ENCODE results near the gene ENDOU.
A peak's percentile ranks its signal among the peaks of the same experiment; 100 is the strongest.
"Not testable (repeated sequence)": the region's sequence is repeated elsewhere in the genome, so short reads cannot be mapped to it uniquely, and the experiment has no call there.

The ENDOU gene

DNA sequence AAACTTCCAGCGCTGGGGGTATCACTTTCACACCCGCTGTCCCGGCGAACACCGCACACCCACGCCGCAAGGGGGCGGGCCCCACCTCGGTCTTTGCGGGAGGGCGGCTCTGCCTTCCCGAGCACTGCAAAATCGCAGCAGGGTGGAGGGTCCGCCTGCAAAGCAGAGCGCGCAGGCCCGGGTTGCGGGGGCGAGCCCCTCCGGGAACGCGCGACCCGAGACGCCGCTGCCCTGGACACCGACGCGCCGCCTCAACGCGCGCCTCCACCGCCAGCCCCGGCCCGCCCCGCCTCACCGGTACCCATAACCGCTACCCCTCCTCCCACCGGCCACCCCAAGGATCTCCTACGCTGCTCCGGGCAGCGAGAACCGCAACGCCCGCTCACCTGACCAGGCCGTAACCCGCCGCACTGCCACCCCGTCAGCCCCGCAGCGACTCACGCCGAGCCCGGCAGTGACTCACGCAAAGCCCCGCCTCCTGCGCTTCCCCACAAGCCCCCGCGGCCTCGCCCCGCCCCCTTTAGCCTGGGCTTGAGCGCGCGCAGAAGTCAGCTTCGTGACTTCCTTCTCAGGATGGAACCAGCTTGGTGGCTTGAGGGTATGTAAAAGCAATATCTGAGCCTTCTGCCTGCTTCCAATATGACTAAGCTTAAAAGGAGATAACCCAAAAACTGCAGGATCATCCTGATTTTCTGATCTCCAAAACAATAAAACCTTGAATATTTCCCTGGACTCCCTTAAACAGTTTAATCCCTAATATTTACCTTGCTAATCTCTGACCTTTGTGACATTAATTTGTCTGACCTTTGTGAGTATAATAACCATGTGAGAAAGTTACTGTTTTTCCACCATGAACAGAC lies 19.5 kb downstream of the ENDOU start, which contains the start of gene RPAP3:
Gene RPAP3 (minus strand): TSS at position 465 of the 860 bp plus-strand sequence. CDS start 3,190 bp downstream, outside the sequence.
- TF ChIP-seq JUND (IDR thresholded peaks at IDR 0.05; ENCODE audit: low read depth): no peak
- in situ Hi-C loops (cut with HindIII; ENCODE audit: low pct_unique_long_range_greater_than_20kb, low sequenced_read_pairs): no loop called here
- peak; percentile 92 to 98 for DNase-seq (ENCODE audit: low read depth in 1 of 2, low spot score in 1 of 2)

DNA sequence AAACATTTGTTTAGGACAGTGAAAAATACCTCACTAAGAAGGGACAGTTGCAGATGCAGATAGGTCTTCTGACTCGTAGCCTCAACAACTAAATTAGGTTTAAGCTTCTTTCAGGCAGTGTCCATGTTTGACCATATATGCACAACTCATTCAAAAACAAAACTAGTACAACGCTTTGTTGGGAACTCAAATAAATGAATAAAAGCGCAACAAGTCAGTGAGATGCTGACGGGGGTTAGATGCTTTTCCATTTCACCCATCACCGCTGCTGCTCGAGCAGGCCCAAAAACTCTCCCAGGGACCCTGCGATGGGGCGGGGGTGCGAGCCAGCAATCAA lies 20.1 kb downstream of the ENDOU start:
- TF ChIP-seq JUND (IDR thresholded peaks at IDR 0.05; ENCODE audit: low read depth): no peak
- in situ Hi-C loops (cut with HindIII; ENCODE audit: low pct_unique_long_range_greater_than_20kb, low sequenced_read_pairs): no loop called here
- DNase-seq (ENCODE audit: low read depth in 1 of 2, low spot score in 1 of 2): peak in 1 of 2 experiments; percentile 7

DNA sequence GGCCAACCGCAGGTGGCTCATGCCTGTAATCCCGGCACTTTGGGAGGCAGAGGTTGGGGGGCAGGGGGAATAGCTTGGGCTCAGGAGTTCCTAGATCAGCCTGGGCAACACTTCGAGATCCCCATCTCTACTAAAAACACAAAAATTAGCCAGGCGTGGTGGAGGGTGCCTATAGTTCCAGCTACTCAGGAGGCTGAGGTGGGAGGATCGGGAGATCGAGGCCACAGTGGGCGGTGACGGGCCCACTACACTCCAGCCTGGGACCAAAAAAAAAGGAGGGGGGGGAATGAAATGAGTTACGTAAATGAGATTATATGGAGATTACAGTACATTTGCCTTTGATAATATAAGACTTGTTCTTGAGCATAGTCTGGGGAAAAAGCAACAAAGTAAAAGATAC lies 20.6 kb downstream of the ENDOU start:
- in situ Hi-C loops (cut with HindIII; ENCODE audit: low pct_unique_long_range_greater_than_20kb, low sequenced_read_pairs): no loop called here
- TF ChIP-seq JUND (IDR thresholded peaks at IDR 0.05; ENCODE audit: low read depth): no peak
- DNase-seq (ENCODE audit: low read depth in 1 of 2, low spot score in 1 of 2): no peak

DNA sequence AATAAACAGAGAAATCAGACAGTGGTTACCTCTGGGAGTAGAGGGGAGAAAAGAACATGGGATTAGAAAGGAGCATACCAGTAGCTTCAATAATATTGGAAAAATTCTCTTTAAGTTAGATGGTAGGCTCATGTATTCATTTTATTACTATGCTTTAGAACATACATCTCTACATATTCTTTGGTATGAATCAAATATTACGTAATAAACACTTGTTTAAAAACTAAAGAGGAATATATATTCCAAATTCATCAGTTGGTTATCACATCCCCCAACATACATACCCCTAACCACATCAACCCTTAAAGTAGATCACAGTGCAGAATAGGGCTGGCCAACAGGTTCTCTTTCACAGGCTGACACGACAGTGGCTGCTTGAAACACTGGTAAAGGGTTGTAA lies 25.0 kb downstream of the ENDOU start:
- TF ChIP-seq JUND (IDR thresholded peaks at IDR 0.05; ENCODE audit: low read depth): no peak
- in situ Hi-C loops (cut with HindIII; ENCODE audit: low pct_unique_long_range_greater_than_20kb, low sequenced_read_pairs): no loop called here
- no peak for DNase-seq (ENCODE audit: low read depth in 1 of 2, low spot score in 1 of 2)

DNA sequence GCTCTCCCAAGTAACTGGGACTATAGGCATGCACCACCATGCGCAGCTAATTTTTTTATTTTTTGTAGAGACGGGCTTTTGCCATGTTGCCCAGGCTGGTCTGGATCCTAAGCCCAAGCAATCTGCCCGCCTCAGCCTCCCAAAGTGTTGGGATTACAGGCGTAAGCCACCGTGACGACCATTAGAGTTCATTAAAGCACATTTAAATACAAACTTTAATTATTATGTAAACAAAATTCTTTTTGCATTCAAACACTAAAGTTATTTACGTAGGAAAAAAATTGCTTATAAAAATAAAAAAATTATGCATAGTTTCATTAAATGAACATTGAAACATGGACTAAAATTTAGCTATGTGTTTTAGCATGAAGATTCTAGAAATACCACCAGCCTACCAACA lies 26.7 kb downstream of the ENDOU start:
- DNase-seq (ENCODE audit: low read depth in 1 of 2, low spot score in 1 of 2): no peak
- TF ChIP-seq JUND (IDR thresholded peaks at IDR 0.05; ENCODE audit: low read depth): no peak
- in situ Hi-C loops (cut with HindIII; ENCODE audit: low pct_unique_long_range_greater_than_20kb, low sequenced_read_pairs): no loop called here

DNA sequence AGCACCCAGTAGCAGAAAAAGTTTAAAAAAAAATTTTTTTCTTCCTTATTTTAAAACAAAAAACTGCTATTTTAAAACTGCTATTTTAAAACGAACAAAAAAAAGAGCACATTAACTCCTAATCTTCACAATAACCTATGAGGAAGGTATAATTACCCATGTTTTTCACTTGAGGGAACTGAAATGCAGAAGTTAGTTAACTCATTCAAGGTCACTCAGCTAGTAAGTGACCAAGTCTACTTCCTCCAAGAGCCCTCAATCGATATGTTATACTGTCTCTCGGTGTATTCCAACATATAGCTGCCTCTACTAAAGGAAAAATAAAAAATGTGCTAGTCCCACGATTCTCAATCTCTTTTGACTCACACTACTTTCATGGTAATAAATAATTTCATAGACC lies 27.2 kb downstream of the ENDOU start:
- in situ Hi-C loops (cut with HindIII; ENCODE audit: low pct_unique_long_range_greater_than_20kb, low sequenced_read_pairs): no loop called here
- TF ChIP-seq JUND (IDR thresholded peaks at IDR 0.05; ENCODE audit: low read depth): no peak
- DNase-seq (ENCODE audit: low read depth in 1 of 2, low spot score in 1 of 2): no peak

DNA sequence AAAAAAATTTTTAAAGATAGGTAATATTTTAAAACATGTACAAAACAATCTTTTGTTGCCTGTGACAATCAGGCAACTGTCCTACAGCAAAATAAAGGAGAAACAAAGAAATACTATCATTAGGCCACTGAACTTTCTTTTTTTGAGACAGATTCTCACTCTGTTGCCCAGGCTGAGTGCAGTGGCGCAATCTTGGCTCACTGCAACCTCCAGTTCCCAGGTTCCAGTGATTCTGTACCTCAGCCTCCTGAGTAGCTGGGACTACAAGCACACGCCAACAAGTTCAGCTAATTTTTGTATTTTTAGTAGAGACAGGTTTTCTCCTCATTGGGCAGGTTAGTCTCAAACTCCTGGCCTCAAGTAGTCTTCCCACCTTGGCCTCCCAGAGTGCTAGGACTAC lies 36.1 kb downstream of the ENDOU start:
- no peak for DNase-seq (ENCODE audit: low read depth in 1 of 2, low spot score in 1 of 2)
- TF ChIP-seq JUND (IDR thresholded peaks at IDR 0.05; ENCODE audit: low read depth): no peak
- in situ Hi-C loops (cut with HindIII; ENCODE audit: low pct_unique_long_range_greater_than_20kb, low sequenced_read_pairs): no loop called here

DNA sequence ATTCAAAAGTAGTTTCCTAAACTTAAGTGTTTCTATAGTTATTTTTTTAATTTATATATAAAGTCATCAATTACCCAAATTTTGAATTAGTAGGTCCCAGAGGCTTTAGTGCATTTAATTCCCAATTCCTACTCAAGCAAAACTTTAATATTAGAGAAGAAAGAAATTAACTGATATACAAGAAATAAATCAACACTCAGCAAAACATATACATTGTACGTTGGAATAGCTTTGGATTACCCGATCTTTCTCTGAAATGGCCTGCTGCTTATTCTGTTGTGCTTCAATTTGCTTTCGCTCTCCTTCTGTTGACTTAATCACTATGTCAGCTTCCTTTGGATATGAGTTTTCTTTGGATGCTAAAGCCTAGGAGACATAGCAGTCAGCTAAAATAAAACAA lies 37.7 kb downstream of the ENDOU start:
- no peak for DNase-seq (ENCODE audit: low read depth in 1 of 2, low spot score in 1 of 2)
- in situ Hi-C loops (cut with HindIII; ENCODE audit: low pct_unique_long_range_greater_than_20kb, low sequenced_read_pairs): no loop called here
- TF ChIP-seq JUND (IDR thresholded peaks at IDR 0.05; ENCODE audit: low read depth): no peak

DNA sequence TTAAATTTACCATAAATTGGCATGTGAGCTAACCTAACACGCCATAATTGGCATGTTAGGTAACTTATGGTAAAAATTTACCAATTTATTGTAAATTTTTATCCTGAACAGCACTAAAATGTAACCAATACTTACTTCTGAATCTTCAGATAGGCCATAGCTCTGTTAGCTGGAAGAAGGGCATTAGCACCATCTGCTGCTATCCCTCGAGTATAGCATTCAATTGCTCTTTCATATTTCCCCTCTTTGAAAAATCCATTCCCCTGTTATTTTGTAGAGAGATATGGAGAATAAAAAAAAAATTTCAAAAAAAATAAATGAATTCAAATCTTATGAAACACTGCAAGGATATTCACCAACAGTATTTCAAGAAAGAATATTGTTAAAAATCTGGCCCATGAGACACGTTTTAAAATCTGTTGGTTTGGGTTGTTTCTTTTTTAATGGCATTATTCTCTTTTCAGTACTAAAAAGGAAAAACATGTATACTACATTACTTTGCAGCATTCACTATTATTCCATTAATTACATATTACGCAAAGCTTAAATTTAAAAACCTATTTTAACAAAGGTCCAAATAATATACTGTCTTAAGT lies 38.5 kb downstream of the ENDOU start:
- no peak for TF ChIP-seq JUND (IDR thresholded peaks at IDR 0.05; ENCODE audit: low read depth)
- DNase-seq (ENCODE audit: low read depth in 1 of 2, low spot score in 1 of 2): peak; percentile 57 to 61
- in situ Hi-C loops (cut with HindIII; ENCODE audit: low pct_unique_long_range_greater_than_20kb, low sequenced_read_pairs): no loop called here

DNA sequence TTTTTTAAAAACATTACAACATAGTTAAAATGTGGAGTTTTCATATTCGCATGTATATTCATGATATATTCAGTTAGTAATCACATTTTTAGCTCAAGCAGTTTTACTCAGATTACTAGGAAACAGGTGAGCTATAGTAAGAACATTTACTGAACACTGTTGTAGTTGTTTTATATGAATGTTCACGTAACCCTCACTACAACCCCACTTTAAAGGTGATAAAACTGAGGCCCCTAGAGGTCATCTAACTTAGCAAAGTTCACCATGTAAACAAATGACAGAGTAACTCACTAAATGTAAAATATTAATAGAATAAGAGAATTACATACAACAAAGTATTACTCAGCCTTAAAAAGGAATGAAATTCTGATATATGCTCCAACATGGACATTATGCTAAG lies 45.5 kb downstream of the ENDOU start:
- in situ Hi-C loops (cut with HindIII; ENCODE audit: low pct_unique_long_range_greater_than_20kb, low sequenced_read_pairs): no loop called here

DNA sequence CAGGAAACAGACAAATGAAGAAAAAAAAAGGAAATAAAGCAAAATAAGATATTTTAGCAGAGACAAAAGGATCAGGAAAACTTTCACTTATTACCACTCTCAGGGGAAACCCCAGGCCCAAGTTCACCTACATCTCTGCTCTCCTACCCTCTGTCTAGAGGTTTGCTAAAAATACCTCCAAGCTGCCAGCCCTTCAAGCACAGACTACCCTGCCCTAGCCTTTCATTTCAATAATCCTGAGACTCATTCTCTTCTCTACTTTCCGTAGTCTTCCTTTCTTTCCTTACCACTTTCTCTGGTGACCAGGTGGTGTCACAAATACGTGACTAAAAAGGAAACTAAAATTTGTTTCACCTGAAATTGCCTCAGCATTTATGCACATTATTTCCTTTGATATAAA lies 53.2 kb downstream of the ENDOU start:
- DNase-seq (ENCODE audit: low read depth in 1 of 2, low spot score in 1 of 2): no peak
- no peak for TF ChIP-seq JUND (IDR thresholded peaks at IDR 0.05; ENCODE audit: low read depth)

More for the DNA sequence above, 45.5 kb downstream of the ENDOU start:
- no peak for DNase-seq (ENCODE audit: low read depth in 1 of 2, low spot score in 1 of 2)
- no peak for TF ChIP-seq JUND (IDR thresholded peaks at IDR 0.05; ENCODE audit: low read depth)

DNA sequence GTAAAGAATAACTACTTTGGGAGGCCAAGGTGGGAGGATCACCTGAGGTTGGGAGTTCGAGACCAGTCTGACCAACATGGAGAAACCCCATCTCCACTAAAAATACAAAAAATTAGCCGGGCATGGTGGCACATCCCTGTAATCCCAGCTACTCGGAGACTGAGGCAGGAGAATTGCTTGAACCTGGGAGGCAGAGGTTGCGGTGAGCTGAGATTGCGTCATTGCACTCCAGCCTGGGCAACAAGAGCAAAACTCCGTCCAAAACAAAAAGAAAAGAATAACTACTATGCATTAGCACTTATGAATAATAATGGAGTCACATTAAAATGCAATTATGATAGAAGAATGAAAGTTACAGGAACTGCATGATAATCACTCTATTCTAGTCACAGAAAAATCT lies 57.4 kb downstream of the ENDOU start:
- DNase-seq (ENCODE audit: low read depth in 1 of 2, low spot score in 1 of 2); in situ Hi-C loops (cut with HindIII; ENCODE audit: low pct_unique_long_range_greater_than_20kb, low sequenced_read_pairs): not testable (repeated sequence)

More for the DNA sequence above, 53.2 kb downstream of the ENDOU start:
- in situ Hi-C loops (cut with HindIII; ENCODE audit: low pct_unique_long_range_greater_than_20kb, low sequenced_read_pairs): no loop called here
